DND-41 (cell line): Measurements from ENCODE around the gene C6orf141.

Experiments
- CTCF ChIP-seq: IDR thresholded peaks from 2 replicates; pipeline ENCODE4 v1.5.1; 2012; ENCODE audit warnings: borderline replicate concordance, low read length, moderate library complexity, mild to moderate bottlenecking; ENCODE audit not compliant: poor library complexity, severe bottlenecking; ENCODE audit errors: extremely low read depth
- EZH2 ChIP-seq: IDR thresholded peaks from 3 replicates; pipeline ENCODE4 v1.6.1; 2012; ENCODE audit warnings: borderline replicate concordance, low read depth, mild to moderate bottlenecking, moderate library complexity, low read length, inconsistent platforms; ENCODE audit not compliant: severe bottlenecking

- TF ChIP-seq CTCF (no peak), EZH2 (no peak)
Observed at GRCh38 chr6:49516147-49516505, 34.3 kb upstream of the C6orf141 start.
